ENCODE data around the gene CHD5.

GRCh38 chr1:6103111-6103853, 76.8 kb downstream of the CHD5 start:
- TF ChIP-seq, protein P1, sequence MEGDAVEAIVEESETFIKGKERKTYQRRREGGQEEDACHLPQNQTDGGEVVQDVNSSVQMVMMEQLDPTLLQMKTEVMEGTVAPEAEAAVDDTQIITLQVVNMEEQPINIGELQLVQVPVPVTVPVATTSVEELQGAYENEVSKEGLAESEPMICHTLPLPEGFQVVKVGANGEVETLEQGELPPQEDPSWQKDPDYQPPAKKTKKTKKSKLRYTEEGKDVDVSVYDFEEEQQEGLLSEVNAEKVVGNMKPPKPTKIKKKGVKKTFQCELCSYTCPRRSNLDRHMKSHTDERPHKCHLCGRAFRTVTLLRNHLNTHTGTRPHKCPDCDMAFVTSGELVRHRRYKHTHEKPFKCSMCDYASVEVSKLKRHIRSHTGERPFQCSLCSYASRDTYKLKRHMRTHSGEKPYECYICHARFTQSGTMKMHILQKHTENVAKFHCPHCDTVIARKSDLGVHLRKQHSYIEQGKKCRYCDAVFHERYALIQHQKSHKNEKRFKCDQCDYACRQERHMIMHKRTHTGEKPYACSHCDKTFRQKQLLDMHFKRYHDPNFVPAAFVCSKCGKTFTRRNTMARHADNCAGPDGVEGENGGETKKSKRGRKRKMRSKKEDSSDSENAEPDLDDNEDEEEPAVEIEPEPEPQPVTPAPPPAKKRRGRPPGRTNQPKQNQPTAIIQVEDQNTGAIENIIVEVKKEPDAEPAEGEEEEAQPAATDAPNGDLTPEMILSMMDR (IDR thresholded peaks at IDR 0.05) = no peak
- TF ChIP-seq POLR2A (IDR thresholded peaks at IDR 0.05) = no peak
